ENCODE measurements around the gene CCDC178.

Gene CCDC178

DNA sequence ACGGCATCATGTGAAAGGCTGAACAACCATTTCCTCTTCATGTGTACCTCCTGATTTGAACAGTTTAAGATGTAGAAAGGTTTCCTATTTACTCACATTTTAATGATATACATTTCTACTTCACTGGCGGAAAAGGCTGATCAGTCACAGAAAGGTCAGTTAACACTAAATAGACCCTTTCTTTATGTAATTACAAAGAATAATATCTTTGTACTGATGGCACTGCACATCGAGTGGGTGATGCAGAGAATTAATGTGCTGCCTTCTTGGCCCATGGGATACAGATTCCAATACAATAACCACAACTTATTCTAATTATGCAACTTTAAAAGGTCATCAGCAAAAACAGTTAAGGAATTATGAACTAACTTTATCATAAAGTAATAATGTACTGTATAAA, 339.2 kb downstream of the CCDC178 start:
- no peak overlapping the region for H3K27ac ChIP-seq (ENCODE audit: low read depth, low read length)
- no peak overlapping the region for H3K4me2 ChIP-seq (ENCODE audit: low read depth, low read length, poor library complexity, severe bottlenecking)
- no peaks in the 10 kb centered on the region for H3K27me3 ChIP-seq (ENCODE audit: low read length)
- no peak overlapping the region for H2AFZ ChIP-seq (ENCODE audit: low read depth, low read length, severe bottlenecking)
- H3K9me2 ChIP-seq (replicated peaks; ENCODE audit: insufficient read depth, low read length): no peaks in the 10 kb centered on the region
- H3K4me3 ChIP-seq (ENCODE audit: insufficient read depth, low read length, poor library complexity, severe bottlenecking): no peak overlapping the region
- no peaks in the 10 kb centered on the region for H3K79me2 ChIP-seq (ENCODE audit: insufficient read depth, low read length)
- no peaks in the 10 kb centered on the region for H4K20me1 ChIP-seq (ENCODE audit: low read depth, low read length)
- no peak overlapping the region for H3K9ac ChIP-seq (ENCODE audit: low read length)
- no peaks in the 10 kb centered on the region for H3K9me3 ChIP-seq (ENCODE audit: insufficient read depth, low read length)
- H3F3A ChIP-seq (ENCODE audit: insufficient read depth): no peaks in the 10 kb centered on the region
- TF ChIP-seq EZH2phosphoT487 (conservative IDR thresholded peaks at IDR 0.05; ENCODE audit: low read length): no peak
- TF ChIP-seq, protein P1, sequence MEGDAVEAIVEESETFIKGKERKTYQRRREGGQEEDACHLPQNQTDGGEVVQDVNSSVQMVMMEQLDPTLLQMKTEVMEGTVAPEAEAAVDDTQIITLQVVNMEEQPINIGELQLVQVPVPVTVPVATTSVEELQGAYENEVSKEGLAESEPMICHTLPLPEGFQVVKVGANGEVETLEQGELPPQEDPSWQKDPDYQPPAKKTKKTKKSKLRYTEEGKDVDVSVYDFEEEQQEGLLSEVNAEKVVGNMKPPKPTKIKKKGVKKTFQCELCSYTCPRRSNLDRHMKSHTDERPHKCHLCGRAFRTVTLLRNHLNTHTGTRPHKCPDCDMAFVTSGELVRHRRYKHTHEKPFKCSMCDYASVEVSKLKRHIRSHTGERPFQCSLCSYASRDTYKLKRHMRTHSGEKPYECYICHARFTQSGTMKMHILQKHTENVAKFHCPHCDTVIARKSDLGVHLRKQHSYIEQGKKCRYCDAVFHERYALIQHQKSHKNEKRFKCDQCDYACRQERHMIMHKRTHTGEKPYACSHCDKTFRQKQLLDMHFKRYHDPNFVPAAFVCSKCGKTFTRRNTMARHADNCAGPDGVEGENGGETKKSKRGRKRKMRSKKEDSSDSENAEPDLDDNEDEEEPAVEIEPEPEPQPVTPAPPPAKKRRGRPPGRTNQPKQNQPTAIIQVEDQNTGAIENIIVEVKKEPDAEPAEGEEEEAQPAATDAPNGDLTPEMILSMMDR (IDR thresholded peaks at IDR 0.05; ENCODE audit: insufficient read depth, low read length, poor library complexity, severe bottlenecking): no peak
- no peaks in the 10 kb centered on the region for H3K36me3 ChIP-seq (ENCODE audit: low read length)

DNA sequence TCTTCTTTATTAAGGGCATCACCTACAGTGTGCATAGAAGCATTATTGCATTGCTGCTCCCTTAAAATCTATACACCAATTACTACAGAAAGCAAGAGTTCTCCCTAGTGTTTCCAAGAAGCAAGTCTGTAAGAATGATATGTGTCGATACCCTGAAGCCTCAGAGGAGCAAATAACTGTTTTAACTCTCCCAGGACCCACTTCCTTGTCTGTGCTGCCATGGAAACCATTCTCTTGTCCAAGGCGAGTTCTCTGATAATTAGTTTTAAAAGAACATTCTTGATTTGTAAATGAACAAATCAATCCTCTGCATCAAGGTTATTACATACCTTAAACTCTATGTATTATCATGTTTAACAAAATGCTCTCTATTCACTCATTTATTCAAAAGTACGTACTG, 340.9 kb downstream of the CCDC178 start:
- Histone ChIP-seq H3K27ac (ENCODE audit: low read depth, low read length) (no peak overlapping the region), H3K9me3 (ENCODE audit: insufficient read depth, low read length) (no peaks in the 10 kb centered on the region), H3F3A (ENCODE audit: insufficient read depth) (no peaks in the 10 kb centered on the region), H2AFZ (ENCODE audit: low read depth, low read length, severe bottlenecking) (no peak overlapping the region), H4K20me1 (ENCODE audit: low read depth, low read length) (no peaks in the 10 kb centered on the region), H3K4me2 (ENCODE audit: low read depth, low read length, poor library complexity, severe bottlenecking) (no peak overlapping the region), H3K79me2 (ENCODE audit: insufficient read depth, low read length) (no peaks in the 10 kb centered on the region), H3K9ac (ENCODE audit: low read length) (no peak overlapping the region), H3K4me3 (ENCODE audit: insufficient read depth, low read length, poor library complexity, severe bottlenecking) (no peak overlapping the region), H3K27me3 (ENCODE audit: low read length) (no peaks in the 10 kb centered on the region), H3K36me3 (ENCODE audit: low read length) (no peaks in the 10 kb centered on the region), H3K9me2 (replicated peaks; ENCODE audit: insufficient read depth, low read length) (no peaks in the 10 kb centered on the region)
- TF ChIP-seq EZH2phosphoT487 (conservative IDR thresholded peaks at IDR 0.05; ENCODE audit: low read length): no peak
- TF ChIP-seq, protein P1 (IDR thresholded peaks at IDR 0.05; ENCODE audit: insufficient read depth, low read length, poor library complexity, severe bottlenecking): no peak

DNA sequence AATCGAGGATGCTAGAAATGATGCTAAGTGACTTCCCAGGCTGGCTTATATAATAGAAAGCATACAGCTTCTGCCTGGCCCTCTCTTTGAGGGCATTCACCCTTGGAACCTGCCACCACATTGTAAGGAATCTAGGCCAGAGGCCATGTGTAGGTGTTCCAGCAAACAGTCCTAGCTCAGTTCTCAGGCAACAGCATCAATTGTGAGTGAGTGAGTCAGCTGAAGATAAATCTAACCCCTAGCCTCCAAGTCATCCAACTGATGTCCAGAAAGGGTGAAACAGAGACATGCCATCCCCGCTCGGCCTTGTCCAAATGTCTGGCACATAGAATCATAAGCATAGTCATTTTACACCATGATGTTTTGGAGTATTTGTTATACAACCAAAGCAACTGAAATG, 343.4 kb downstream of the CCDC178 start:
- H3K27me3 ChIP-seq (ENCODE audit: low read length): no peaks in the 10 kb centered on the region
- TF ChIP-seq EZH2phosphoT487 (conservative IDR thresholded peaks at IDR 0.05; ENCODE audit: low read length): no peak
- TF ChIP-seq, protein P1 (IDR thresholded peaks at IDR 0.05; ENCODE audit: insufficient read depth, low read length, poor library complexity, severe bottlenecking): no peak

More for the DNA sequence above, 343.4 kb downstream of the CCDC178 start:
- no peaks in the 10 kb centered on the region for H3K9me3 ChIP-seq (ENCODE audit: insufficient read depth, low read length)
- no peak overlapping the region for H3K4me3 ChIP-seq (ENCODE audit: insufficient read depth, low read length, poor library complexity, severe bottlenecking)
- no peaks in the 10 kb centered on the region; the same call in 1 of the 2 replicates for H3K36me3 ChIP-seq (ENCODE audit: low read length)
- H2AFZ ChIP-seq (ENCODE audit: low read depth, low read length, severe bottlenecking): no peak overlapping the region
- no peak overlapping the region for H3K27ac ChIP-seq (ENCODE audit: low read depth, low read length)
- no peak overlapping the region for H3K9ac ChIP-seq (ENCODE audit: low read length)
- H3K4me2 ChIP-seq (ENCODE audit: low read depth, low read length, poor library complexity, severe bottlenecking): no peak overlapping the region
- H4K20me1 ChIP-seq (ENCODE audit: low read depth, low read length): no peaks in the 10 kb centered on the region; the same call in 1 of the 2 replicates
- H3K79me2 ChIP-seq (ENCODE audit: insufficient read depth, low read length): no peaks in the 10 kb centered on the region
- H3F3A ChIP-seq (ENCODE audit: insufficient read depth): no peaks in the 10 kb centered on the region
- H3K9me2 ChIP-seq (replicated peaks; ENCODE audit: insufficient read depth, low read length): no peaks in the 10 kb centered on the region

Measured in SU-DHL-6 (cell line).